HEK293T (cell line): ENCODE data around the gene HBQ1.

Experiments used
- ELF4 ChIP-seq: fragments of 450-650 bp; IDR thresholded peaks from 2 replicates; pipeline ENCODE4 v1.6.1; 2017; ENCODE audit warnings: antibody characterized with exemption
- FOXM1 ChIP-seq: fragments of 450-650 bp; IDR thresholded peaks from 2 replicates; pipeline ENCODE4 v1.6.1; 2017; ENCODE audit warnings: mild to moderate bottlenecking, borderline replicate concordance
- HDGF ChIP-seq: fragments of 450-650 bp; IDR thresholded peaks from 2 replicates; pipeline ENCODE4 v1.6.1; 2017; ENCODE audit warnings: antibody characterized with exemption, borderline replicate concordance
- LEF1 ChIP-seq: fragments of 450-650 bp; IDR thresholded peaks from 2 replicates; pipeline ENCODE4 v1.6.1; 2017; ENCODE audit warnings: mild to moderate bottlenecking, borderline replicate concordance
- PKNOX1 ChIP-seq: fragments of 450-650 bp; IDR thresholded peaks from 2 replicates; pipeline ENCODE4 v1.6.1; 2016
- SP1 ChIP-seq: fragments of 450-650 bp; IDR thresholded peaks from 2 replicates; pipeline ENCODE4 v1.6.1; 2017
- ZNF384 ChIP-seq: fragments of 450-650 bp; IDR thresholded peaks from 2 replicates; pipeline ENCODE4 v1.6.1; 2016

DNA sequence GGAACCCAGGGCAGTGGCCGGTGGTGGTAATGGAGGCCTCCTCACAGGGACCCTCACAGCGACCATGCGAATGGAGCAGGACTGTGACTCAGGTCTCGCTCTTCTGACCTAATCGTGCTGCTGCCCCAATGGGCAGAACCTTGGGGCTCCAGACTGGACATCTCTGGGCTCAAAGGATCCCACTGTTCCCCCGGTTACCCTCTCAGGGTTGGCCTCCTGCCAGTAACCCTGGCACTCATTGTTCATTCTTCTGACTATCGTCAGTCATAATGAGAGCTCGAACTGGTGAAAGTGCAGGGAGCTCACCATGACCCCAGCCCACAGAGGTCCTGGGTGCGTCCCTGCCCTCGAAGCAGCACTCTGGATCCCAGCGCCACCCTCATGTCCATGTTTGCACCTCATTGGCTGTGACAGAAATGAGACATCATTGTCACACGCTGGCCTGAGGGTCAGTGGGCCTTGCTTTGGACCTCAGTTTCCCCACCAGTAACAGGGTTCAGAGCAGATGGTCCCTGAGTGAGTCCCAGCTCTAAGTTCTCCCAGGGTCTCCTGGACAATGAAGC is 37.8 kb upstream of the HBQ1 start:
- TF ChIP-seq HDGF (no peak), ZNF384 (no peak), PKNOX1 (no peak), SP1 (no peak), FOXM1 (no peak), LEF1 (no peak), ELF4 (no peak)
